GM19025 (cell line): ENCODE measurements around the gene AFAP1L2.

Source experiments
- ATAC-seq: cut with Tn5 transposase; IDR thresholded peaks from one replicate; pipeline ENCODE4 v1.9.1; 2021; ENCODE audit warnings: mild to moderate bottlenecking, low read depth, moderate library complexity; ENCODE audit not compliant: unreplicated experiment

Gene AFAP1L2

GRCh38 chr10:114319406-114320248, 84.7 kb downstream of the AFAP1L2 start:
- ATAC-seq = no peak

GRCh38 chr10:114316744-114317143, 87.6 kb downstream of the AFAP1L2 start:
- ATAC-seq = no peak

GRCh38 chr10:114315566-114316420, 88.5 kb downstream of the AFAP1L2 start:
- no peak for ATAC-seq

- ATAC-seq = no peak
Observed at GRCh38 chr10:114313866-114314265, 90.4 kb downstream of the AFAP1L2 start.

GRCh38 chr10:114313139-114313538, 91.2 kb downstream of the AFAP1L2 start:
- no peak for ATAC-seq

- no peak for ATAC-seq
Observed at GRCh38 chr10:114311496-114312209, 92.6 kb downstream of the AFAP1L2 start.

GRCh38 chr10:114311023-114311422, 93.3 kb downstream of the AFAP1L2 start:
- no peak for ATAC-seq

- no peak for ATAC-seq
Observed at GRCh38 chr10:114310346-114310745, 94.0 kb downstream of the AFAP1L2 start.

GRCh38 chr10:114309364-114309651, 95.0 kb downstream of the AFAP1L2 start:
- ATAC-seq = no peak

GRCh38 chr10:114308531-114309363, 95.6 kb downstream of the AFAP1L2 start:
- no peak for ATAC-seq

- ATAC-seq = no peak
Observed at GRCh38 chr10:114307731-114308130, 96.6 kb downstream of the AFAP1L2 start.

GRCh38 chr10:114306116-114306973, 98.0 kb downstream of the AFAP1L2 start:
- ATAC-seq = no peak

GRCh38 chr10:114305521-114305925, 98.8 kb downstream of the AFAP1L2 start:
- ATAC-seq = no peak

- peak; percentile 40 for ATAC-seq
Observed at GRCh38 chr10:114304571-114305421, 99.5 kb downstream of the AFAP1L2 start.

GRCh38 chr10:114304017-114304570, 100.2 kb downstream of the AFAP1L2 start:
- ATAC-seq = peak; percentile 68

GRCh38 chr10:114303556-114303955, 100.7 kb downstream of the AFAP1L2 start:
- ATAC-seq = peak; percentile 6

GRCh38 chr10:114301951-114302710, 102.2 kb downstream of the AFAP1L2 start:
- ATAC-seq = no peak
